Colonic mucosa (tissue), 4 donors: Measurements from ENCODE around the gene ENTR1. TPM values are rescaled to one million over a fixed set of nuclear protein-coding genes. Genes with fewer than 3 reads are reported as not detected.

ENCODE experiments used
- DNase-seq: peaks from one replicate; pipeline ENCODE4 v3.0.0-alpha.2; 2020
- H3K27ac ChIP-seq: fragments of 200-600 bp; one replicate; pipeline ENCODE4 v1.8.0; 2021
- H3K27me3 ChIP-seq: fragments of 200-600 bp; one replicate; pipeline ENCODE4 v1.8.0; 2021
- H3K36me3 ChIP-seq: fragments of 200-600 bp; one replicate; pipeline ENCODE4 v1.8.0; 2021
- H3K4me1 ChIP-seq: fragments of 200-600 bp; one replicate; pipeline ENCODE4 v1.8.0; 2021; ENCODE audit warnings: mild to moderate bottlenecking
- H3K4me3 ChIP-seq: fragments of 200-600 bp; one replicate; pipeline ENCODE4 v1.8.0; 2021
- H3K9ac ChIP-seq, 2 donors: one replicate each; pipeline ENCODE4 v1.7.0; 2013; ENCODE audit warnings: control low read depth in 2 of 2, low read depth in 2 of 2, low read length in 2 of 2
- H3K9me3 ChIP-seq: fragments of 200-600 bp; one replicate; pipeline ENCODE4 v1.8.0; 2021
- CTCF ChIP-seq: fragments of 200-600 bp; IDR thresholded peaks from one replicate; pipeline ENCODE4 v1.8.0; 2022; ENCODE audit warnings: antibody characterized with exemption, mild to moderate bottlenecking
- intact Hi-C: fragments of 100-400 bp; cut with DNase I; formaldehyde crosslinking; loops from one replicate; pipeline ENCODE4 v1.14.1; 2022
- total RNA-seq, 2 donors: library from RNA; stranded (reverse); fragmentation: NEBNext Ultra II Directional in 1 of 2; extraction: Animal tissue kit (Norgen Biotek cat#: 25700) in 1 of 2; gene quantifications; one replicate each; pipeline ENCODE4 v1.2.1, GENCODE V29; 2021
- donor health status: healthy.
- donor health status: DM: no; HTN: no; CAD: no.
- donor health status: DM: no; HTN: no; CAD: no.

ENTR1 gene
- total RNA-seq, 2 donors from 2014 or later, result 24.5 to 48.4 TPM

GRCh38 chr9:136387217-136387616 lies 23.2 kb downstream of the ENTR1 start:
- no peak overlapping the region for H3K9ac ChIP-seq
- no peak overlapping the region for H3K27ac ChIP-seq
- intact Hi-C loops, result no loop called here
- H3K27me3 ChIP-seq, result no peaks in the 10 kb centered on the region
- no peak overlapping the region for H3K4me3 ChIP-seq
- no peaks in the 10 kb centered on the region for H3K9me3 ChIP-seq
- no peak for DNase-seq
- H3K4me1 ChIP-seq, result no peaks in the 10 kb centered on the region
- H3K36me3 ChIP-seq, result peaks cover 2% of the 10 kb centered on the region
- TF ChIP-seq CTCF, result no peak

DNA sequence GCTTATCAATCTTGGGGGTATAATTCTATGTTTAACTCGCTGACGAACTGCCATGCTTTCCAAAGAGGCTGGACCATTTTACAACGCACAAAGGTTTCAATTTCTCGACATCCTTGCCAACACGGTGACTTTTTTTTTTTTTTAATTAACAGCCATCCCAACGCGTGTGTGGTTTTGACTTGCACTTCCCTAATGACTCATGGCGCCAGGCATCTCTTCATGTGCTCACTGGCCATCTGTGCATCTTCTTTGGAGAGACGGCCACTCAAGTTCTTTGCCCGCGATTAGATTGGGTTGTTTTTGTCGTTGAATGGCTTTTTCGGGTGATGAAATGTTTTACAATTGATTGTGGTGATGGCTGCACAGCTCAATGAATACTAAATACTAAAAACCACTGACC lies 24.4 kb downstream of the ENTR1 start:
- Histone ChIP-seq H3K4me1 (no peaks in the 10 kb centered on the region), H3K9me3 (no peaks in the 10 kb centered on the region), H3K27me3 (no peaks in the 10 kb centered on the region), H3K36me3 (no peaks in the 10 kb centered on the region), H3K27ac (no peak overlapping the region), H3K4me3 (no peak overlapping the region), H3K9ac (no peak overlapping the region)
- TF ChIP-seq CTCF, result no peak
- DNase-seq, result no peak
- intact Hi-C loops, result no loop called here

- H3K9me3 ChIP-seq, result no peaks in the 10 kb centered on the region
- H3K27me3 ChIP-seq, result no peaks in the 10 kb centered on the region
- no peaks in the 10 kb centered on the region for H3K4me1 ChIP-seq
- H3K27ac ChIP-seq, result no peak overlapping the region
- no peak overlapping the region for H3K9ac ChIP-seq
- intact Hi-C loops, result no loop called here
- no peak for DNase-seq
- H3K36me3 ChIP-seq, result no peaks in the 10 kb centered on the region
- no peak overlapping the region for H3K4me3 ChIP-seq
- no peak for TF ChIP-seq CTCF
These were observed 25.4 kb downstream of the ENTR1 start for GRCh38 chr9:136385015-136385414.

- Histone ChIP-seq H3K9ac (no peak overlapping the region), H3K4me1 (no peaks in the 10 kb centered on the region), H3K9me3 (no peaks in the 10 kb centered on the region), H3K27ac (no peak overlapping the region), H3K4me3 (no peak overlapping the region), H3K36me3 (no peaks in the 10 kb centered on the region), H3K27me3 (no peaks in the 10 kb centered on the region)
- no peak for DNase-seq
- TF ChIP-seq CTCF, result no peak
- intact Hi-C loops, result no loop called here
These were observed 27.0 kb downstream of the ENTR1 start for GRCh38 chr9:136383436-136383835.

DNA sequence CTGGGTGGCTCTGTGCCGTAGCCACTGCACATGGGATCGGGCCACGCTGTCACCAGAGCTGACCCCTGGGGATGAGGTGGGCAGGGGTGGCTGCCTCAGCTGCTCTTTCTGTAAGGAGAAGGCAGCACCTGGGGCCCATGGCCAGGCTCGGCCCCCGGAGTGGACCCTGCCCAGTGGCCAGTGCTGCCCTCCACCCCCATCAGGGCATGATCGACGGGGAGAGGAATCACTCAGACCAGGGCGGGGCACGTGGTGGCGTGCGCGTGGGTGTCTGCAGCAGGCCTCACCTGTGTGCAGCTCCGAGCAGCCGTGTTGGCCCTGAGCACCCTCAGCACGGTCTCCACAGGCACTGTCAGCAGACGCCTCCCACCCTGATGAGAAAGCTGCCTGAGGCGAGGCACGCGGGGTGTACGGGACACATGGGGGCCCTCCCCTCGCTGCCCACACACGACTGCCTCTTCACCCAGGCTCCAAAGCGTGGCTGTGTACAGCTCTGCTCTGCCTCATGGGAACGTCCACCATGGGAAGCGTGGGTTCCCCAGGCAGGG lies 28.4 kb downstream of the ENTR1 start:
- H3K27me3 ChIP-seq, result no peaks in the 10 kb centered on the region
- TF ChIP-seq CTCF, result no peak
- H3K9ac ChIP-seq, result no peak overlapping the region
- H3K36me3 ChIP-seq, result no peaks in the 10 kb centered on the region
- intact Hi-C loops, result no loop called here
- H3K4me3 ChIP-seq, result no peak overlapping the region
- H3K9me3 ChIP-seq, result no peaks in the 10 kb centered on the region
- DNase-seq, result no peak
- no peaks in the 10 kb centered on the region for H3K4me1 ChIP-seq
- H3K27ac ChIP-seq, result no peak overlapping the region

DNA sequence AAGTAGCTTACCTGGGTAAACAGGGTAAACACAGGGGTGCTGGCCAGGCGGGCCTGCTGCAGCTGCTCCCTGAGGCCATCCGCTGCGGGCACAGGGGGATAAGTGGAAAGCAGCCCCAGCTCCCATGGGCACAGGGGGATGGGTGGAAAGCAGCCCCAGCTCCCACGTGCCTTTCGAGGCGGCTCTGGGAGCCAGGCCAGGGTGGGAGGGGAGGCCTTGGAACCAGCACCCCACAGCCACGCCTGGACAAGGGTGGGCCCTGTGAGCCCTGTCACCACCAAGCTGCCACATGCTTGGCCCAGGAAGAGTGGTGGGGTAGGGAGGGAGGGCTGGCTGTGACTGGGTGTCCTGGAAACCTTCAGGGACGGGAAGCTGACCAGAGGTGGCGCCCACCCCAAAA lies 29.1 kb downstream of the ENTR1 start:
- DNase-seq, result no peak
- no peaks in the 10 kb centered on the region for H3K36me3 ChIP-seq
- intact Hi-C loops, result no loop called here

More for the DNA sequence above, 29.1 kb downstream of the ENTR1 start:
- Histone ChIP-seq H3K4me1 (no peaks in the 10 kb centered on the region), H3K9me3 (no peaks in the 10 kb centered on the region), H3K27me3 (no peaks in the 10 kb centered on the region), H3K4me3 (no peak overlapping the region), H3K27ac (no peak overlapping the region), H3K9ac (no peak overlapping the region)
- no peak for TF ChIP-seq CTCF
